ENCODE results near the gene HELZ. TPM values are rescaled to one million over a fixed set of nuclear protein-coding genes. Genes with fewer than 3 reads are reported as not detected.
"Not testable (repeated sequence)": the region's sequence is repeated elsewhere in the genome, so short reads cannot be mapped to it uniquely, and the experiment has no call there.

Gene HELZ
- total and polyA plus RNA-seq, 2 of the 8 experiments (the other 6 are each of a cell fraction or from before 2014, with no cell fraction given), result 10.0 to 48.7 TPM

DNA sequence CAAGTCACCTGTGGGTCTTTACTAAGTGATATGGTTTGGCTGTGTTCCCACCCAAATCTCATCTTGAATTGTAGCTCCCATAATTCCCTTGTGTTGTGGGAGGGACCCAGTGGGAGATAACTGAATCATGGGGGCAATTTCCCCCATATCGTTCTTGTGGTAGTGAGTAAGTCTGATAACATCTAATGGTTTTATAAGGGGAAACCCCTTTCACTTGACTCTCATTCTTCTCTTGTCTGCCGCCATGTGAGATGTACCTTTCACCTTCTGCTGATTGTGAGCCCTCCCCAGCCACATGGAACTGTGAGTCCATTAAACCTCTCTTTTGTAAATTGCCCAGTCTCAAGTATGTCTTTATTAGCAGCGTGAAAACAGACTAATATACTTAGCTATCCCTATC is 48.0 kb downstream of the HELZ start:
- H2BK5ac ChIP-seq (ENCODE audit: low read depth, low read length); H3K79me1 ChIP-seq (ENCODE audit: low read depth, low read length); H3K27ac ChIP-seq (ENCODE audit: low read depth, low read length); H3K4ac ChIP-seq (replicated peaks; ENCODE audit: insufficient read length, low read depth, low read length); H3K18ac ChIP-seq (ENCODE audit: extremely low read depth, low read length); H3K79me2 ChIP-seq (ENCODE audit: control insufficient read depth in 1 of 2, insufficient read depth in 2 of 2, low read length in 2 of 2); H3K56ac ChIP-seq (replicated peaks; ENCODE audit: insufficient read length, low read depth, low read length); DNase-seq (ENCODE audit: low read depth in 1 of 2, low spot score in 2 of 2); H4K20me1 ChIP-seq (replicated peaks in 1 of 2; ENCODE audit: control insufficient read depth in 1 of 2, insufficient read depth in 2 of 2, low read length in 2 of 2); H2AK5ac ChIP-seq (ENCODE audit: low read depth, low read length); H4K5ac ChIP-seq (ENCODE audit: insufficient read length, low read depth, low read length); H2BK20ac ChIP-seq (ENCODE audit: low read length); H2BK12ac ChIP-seq (ENCODE audit: low read depth, low read length); H3K9ac ChIP-seq (replicated peaks in 1 of 4; ENCODE audit: extremely low read depth in 1 of 4, low read depth in 3 of 4, low read length in 3 of 4); CTCF ChIA-PET (ENCODE audit: partially characterized antibody); H3K23me2 ChIP-seq (ENCODE audit: low read depth, low read length); H3K4me2 ChIP-seq (ENCODE audit: insufficient read depth in 1 of 2, low read depth in 2 of 2, low read length in 2 of 2); H3K23ac ChIP-seq (ENCODE audit: insufficient read length); H2AFZ ChIP-seq (ENCODE audit: low read length); H4K91ac ChIP-seq (replicated peaks; ENCODE audit: insufficient read length, low read length); FAIRE-seq; H3K27me3 ChIP-seq (replicated peaks in 1 of 4; ENCODE audit: control insufficient read depth in 3 of 4, extremely low read depth in 1 of 4, insufficient read depth in 3 of 4, low read length in 3 of 4); H3K14ac ChIP-seq (ENCODE audit: insufficient read length); H3K4me1 ChIP-seq (replicated peaks in 1 of 4; ENCODE audit: control insufficient read depth in 3 of 4, insufficient read depth in 4 of 4, low read length in 3 of 4); H3K9me3 ChIP-seq (ENCODE audit: insufficient read depth in 2 of 2, low read depth in 1 of 2, low read length in 1 of 2); H4K8ac ChIP-seq (ENCODE audit: extremely low read depth, insufficient read depth, low read length); H2BK15ac ChIP-seq (ENCODE audit: low read length); H2BK120ac ChIP-seq (replicated peaks; ENCODE audit: low read depth, low read length); H3K4me3 ChIP-seq (ENCODE audit: extremely low read depth in 1 of 4, insufficient read depth in 2 of 4, low read depth in 3 of 4, low read length in 4 of 4): not testable (repeated sequence)
- POLR2A ChIA-PET (ENCODE audit: partially characterized antibody), result interaction anchor here (0.6 to 1.0 kb wide), 2 partner anchors 25 to 360 kb away, joined by 3 read pairs; no protein-coding TSS in a partner anchor
- H3K36me3 ChIP-seq (ENCODE audit: control insufficient read depth in 2 of 4, insufficient read depth in 4 of 4, low read length in 3 of 4), result peaks cover 2 to 17% (median 3%) of the 10 kb centered on the region in 4 experiments; a peak in 3 of 8 replicates
- 94% methylated on average over 3 of the region's 3 CpGs; no CpG with 5 or more reads in 1 of the 2 experiments for WGBS, 2 experiments (ENCODE audit: extremely low coverage in 1 of 2, insufficient coverage in 1 of 2, insufficient read length in 1 of 2, insufficient replicate concordance in 2 of 2, low coverage in 1 of 2, low lambda C conversion rate in 2 of 2, missing lambda C conversion rate in 1 of 2)
